Glutamatergic neuron (in vitro differentiated cells): ENCODE measurements around the gene DARS1. TPM values are rescaled to one million over a fixed set of nuclear protein-coding genes. Genes with fewer than 3 reads are reported as not detected.

Source experiments
- DNase-seq: peaks from one replicate; pipeline ENCODE4 v3.0.0; 2022
- H3K27ac Mint-ChIP-seq: one replicate; pipeline ENCODE4 v1.8.0; 2020; ENCODE audit warnings: mild to moderate bottlenecking, mixed read lengths, inconsistent platforms; ENCODE audit not compliant: unreplicated experiment
- H3K27me3 Mint-ChIP-seq: one replicate; pipeline ENCODE4 v1.8.0; 2020; ENCODE audit warnings: mild to moderate bottlenecking, moderate library complexity, mixed read lengths, inconsistent platforms; ENCODE audit not compliant: unreplicated experiment
- H3K36me3 Mint-ChIP-seq: one replicate; pipeline ENCODE4 v1.8.0; 2020; ENCODE audit warnings: mild to moderate bottlenecking, mixed read lengths, inconsistent platforms; ENCODE audit not compliant: unreplicated experiment
- H3K4me1 Mint-ChIP-seq: one replicate; pipeline ENCODE4 v1.8.0; 2020; ENCODE audit warnings: mild to moderate bottlenecking, low read depth, mixed read lengths, inconsistent platforms; ENCODE audit not compliant: unreplicated experiment
- H3K4me3 Mint-ChIP-seq: one replicate; pipeline ENCODE4 v1.8.0; 2020; ENCODE audit warnings: mild to moderate bottlenecking, mixed read lengths, inconsistent platforms; ENCODE audit not compliant: unreplicated experiment
- H3K9me3 Mint-ChIP-seq: one replicate; pipeline ENCODE4 v1.8.0; 2020; ENCODE audit warnings: mild to moderate bottlenecking, moderate library complexity, mixed read lengths, inconsistent platforms; ENCODE audit not compliant: unreplicated experiment
- total RNA-seq: library from RNA; stranded (reverse); fragmentation: NEBNext Ultra II Directional; extraction: Animal tissue kit (Norgen Biotek cat#: 25700); gene quantifications from one replicate; pipeline ENCODE4 v1.2.1, GENCODE V29; 2021; ENCODE audit not compliant: unreplicated experiment
- TF ChIP-seq, protein P1 (sequence below): fragments of 200-600 bp; sonication (generic); IDR thresholded peaks from one replicate; pipeline ENCODE4 v1.5.0; 2021; ENCODE audit not compliant: partially characterized antibody, unreplicated experiment

Gene DARS1
- total RNA-seq, 1 donor from 2014 or later, result 41.0 TPM

DNA sequence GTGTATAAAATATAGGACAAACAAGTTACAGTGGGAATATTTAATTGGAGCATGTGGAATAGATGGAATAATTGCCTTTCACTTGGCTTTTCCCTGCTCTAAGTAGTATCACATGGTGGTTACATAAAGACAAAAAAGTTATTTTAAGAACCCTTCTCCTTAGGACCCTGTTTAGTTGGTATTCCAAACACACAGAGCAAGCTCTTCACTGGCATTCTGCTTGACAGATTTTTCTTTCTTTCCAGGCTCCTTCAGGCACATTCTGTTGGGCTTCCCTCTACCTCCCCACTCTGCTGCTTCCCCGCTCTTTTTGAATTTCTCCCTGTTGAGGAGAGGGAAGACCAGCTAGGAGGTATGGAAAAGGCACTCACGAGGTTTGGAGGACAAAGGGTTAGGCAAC, 29.0 kb upstream of the DARS1 start:
- no peaks in the 10 kb centered on the region for H3K36me3 Mint-ChIP-seq
- no peak overlapping the region for H3K27ac Mint-ChIP-seq
- TF ChIP-seq, protein P1, sequence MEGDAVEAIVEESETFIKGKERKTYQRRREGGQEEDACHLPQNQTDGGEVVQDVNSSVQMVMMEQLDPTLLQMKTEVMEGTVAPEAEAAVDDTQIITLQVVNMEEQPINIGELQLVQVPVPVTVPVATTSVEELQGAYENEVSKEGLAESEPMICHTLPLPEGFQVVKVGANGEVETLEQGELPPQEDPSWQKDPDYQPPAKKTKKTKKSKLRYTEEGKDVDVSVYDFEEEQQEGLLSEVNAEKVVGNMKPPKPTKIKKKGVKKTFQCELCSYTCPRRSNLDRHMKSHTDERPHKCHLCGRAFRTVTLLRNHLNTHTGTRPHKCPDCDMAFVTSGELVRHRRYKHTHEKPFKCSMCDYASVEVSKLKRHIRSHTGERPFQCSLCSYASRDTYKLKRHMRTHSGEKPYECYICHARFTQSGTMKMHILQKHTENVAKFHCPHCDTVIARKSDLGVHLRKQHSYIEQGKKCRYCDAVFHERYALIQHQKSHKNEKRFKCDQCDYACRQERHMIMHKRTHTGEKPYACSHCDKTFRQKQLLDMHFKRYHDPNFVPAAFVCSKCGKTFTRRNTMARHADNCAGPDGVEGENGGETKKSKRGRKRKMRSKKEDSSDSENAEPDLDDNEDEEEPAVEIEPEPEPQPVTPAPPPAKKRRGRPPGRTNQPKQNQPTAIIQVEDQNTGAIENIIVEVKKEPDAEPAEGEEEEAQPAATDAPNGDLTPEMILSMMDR, result no peak
- peaks cover 8% of the 10 kb centered on the region for H3K4me1 Mint-ChIP-seq
- no peak overlapping the region for H3K4me3 Mint-ChIP-seq
- peaks cover 2% of the 10 kb centered on the region for H3K27me3 Mint-ChIP-seq
- no peaks in the 10 kb centered on the region for H3K9me3 Mint-ChIP-seq
- DNase-seq, result no peak

DNA sequence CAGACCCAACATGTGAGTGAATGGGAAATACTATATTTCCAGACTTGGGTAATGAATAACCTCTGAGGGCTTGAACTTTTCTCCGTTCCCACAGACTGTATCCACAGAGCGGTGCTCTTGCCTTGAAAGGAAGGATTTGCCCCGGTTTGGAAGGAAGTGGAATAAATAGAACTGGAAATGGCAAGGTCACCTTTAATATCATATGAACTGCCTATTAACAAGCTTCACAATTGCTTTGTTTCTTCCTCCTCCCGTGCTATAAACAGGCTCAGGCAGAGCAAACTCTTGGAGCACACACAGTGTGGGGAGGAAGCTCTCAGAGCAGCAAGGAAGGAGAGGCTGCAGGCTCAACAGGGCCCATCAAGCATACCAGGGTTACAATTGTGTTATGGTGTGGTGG, 28.5 kb upstream of the DARS1 start:
- Mint-ChIP-seq H3K27ac (no peak overlapping the region), H3K9me3 (no peaks in the 10 kb centered on the region), H3K27me3 (peaks cover 2% of the 10 kb centered on the region), H3K36me3 (no peaks in the 10 kb centered on the region), H3K4me3 (no peak overlapping the region), H3K4me1 (peaks cover 8% of the 10 kb centered on the region)
- TF ChIP-seq, protein P1, result no peak
- DNase-seq, result no peak

DNA sequence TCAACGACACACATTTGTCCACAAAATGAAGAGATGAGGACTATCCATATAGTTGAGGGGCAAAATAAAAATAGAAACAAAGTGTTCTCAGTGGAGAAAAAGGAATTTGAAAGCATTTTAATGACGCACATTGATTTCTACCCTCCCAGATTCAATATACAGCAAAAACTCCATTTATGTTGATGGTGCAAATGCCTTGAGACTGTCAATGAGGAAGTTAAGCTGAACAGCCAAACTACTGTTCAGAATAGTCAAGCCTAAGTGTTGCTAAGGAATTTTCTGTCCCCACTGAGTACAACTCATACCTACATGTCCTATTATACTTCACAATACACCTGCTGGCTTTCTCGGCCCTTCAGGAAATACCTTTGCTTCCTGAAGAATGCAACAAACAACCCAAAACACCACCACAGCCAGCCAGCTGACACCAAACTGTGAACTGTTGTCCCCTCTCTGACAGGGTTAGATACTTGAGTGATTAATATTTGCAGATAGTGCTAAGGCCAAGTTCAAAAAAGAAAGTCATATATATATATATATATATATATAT, 27.8 kb upstream of the DARS1 start:
- H3K36me3 Mint-ChIP-seq, result no peaks in the 10 kb centered on the region
- H3K4me3 Mint-ChIP-seq, result no peak overlapping the region
- DNase-seq, result no peak
- peaks cover 2% of the 10 kb centered on the region for H3K27me3 Mint-ChIP-seq
- no peak overlapping the region for H3K27ac Mint-ChIP-seq
- H3K9me3 Mint-ChIP-seq, result no peaks in the 10 kb centered on the region
- peaks cover 8% of the 10 kb centered on the region for H3K4me1 Mint-ChIP-seq
- TF ChIP-seq, protein P1, result no peak

DNA sequence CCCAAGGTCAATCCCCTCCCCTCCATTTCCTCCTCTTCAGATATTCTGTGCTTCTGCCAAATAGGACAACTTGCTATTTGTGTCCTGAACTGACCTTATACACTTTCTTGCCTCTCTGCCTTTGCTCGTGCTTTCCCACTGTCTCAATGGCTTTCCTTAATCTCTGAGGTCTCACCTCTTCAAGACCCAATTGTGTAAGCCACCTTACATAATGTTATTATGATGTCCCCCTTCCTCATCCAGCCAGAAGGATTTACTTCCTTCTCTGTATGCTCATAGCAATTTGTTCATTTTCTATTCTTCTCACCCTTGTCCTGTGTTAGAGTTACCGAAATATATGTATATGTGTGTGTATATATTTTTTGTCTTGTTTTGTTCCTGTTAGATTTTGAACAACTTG, 26.9 kb upstream of the DARS1 start:
- Mint-ChIP-seq H3K4me1 (peaks cover 8% of the 10 kb centered on the region), H3K27me3 (peaks cover 2% of the 10 kb centered on the region), H3K4me3 (no peak overlapping the region), H3K27ac (no peak overlapping the region), H3K9me3 (no peaks in the 10 kb centered on the region), H3K36me3 (no peaks in the 10 kb centered on the region)
- TF ChIP-seq, protein P1, result no peak
- no peak for DNase-seq

DNA sequence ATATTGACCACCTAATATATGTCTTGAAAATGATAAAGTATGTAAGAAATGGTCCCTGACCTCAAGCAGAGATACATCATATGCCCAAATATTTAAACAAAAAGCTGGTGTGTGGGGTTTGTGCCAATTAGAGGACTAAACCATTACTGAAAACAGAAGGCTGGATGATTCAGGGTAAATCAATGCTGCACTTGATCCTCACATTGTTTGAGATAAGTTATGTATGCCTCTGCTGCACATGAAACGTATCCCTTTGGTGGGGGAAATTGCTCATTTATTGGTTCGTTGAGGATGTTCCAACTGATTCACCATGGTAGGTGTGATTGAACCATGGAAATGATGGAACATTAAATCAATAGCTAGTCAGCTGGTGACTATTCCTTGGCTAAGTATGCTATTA, 24.7 kb upstream of the DARS1 start:
- TF ChIP-seq, protein P1, result no peak
- peaks cover 2% of the 10 kb centered on the region for H3K9me3 Mint-ChIP-seq
- DNase-seq, result no peak
- H3K27ac Mint-ChIP-seq, result no peak overlapping the region
- peaks cover 2% of the 10 kb centered on the region for H3K27me3 Mint-ChIP-seq
- no peak overlapping the region for H3K4me3 Mint-ChIP-seq
- peaks cover 6% of the 10 kb centered on the region for H3K4me1 Mint-ChIP-seq
- no peaks in the 10 kb centered on the region for H3K36me3 Mint-ChIP-seq
